NCI-H187 (cell line): Measurements from ENCODE around the gene PVALB.

ENCODE experiments used
- DNase-seq, 2 experiments: peaks; one replicate each; lab custom pipeline; 2025; lab: John Stamatoyannopoulos, UW

Gene PVALB

GRCh38 chr22:36772451-36772850, 44.4 kb downstream of the PVALB start:
- DNase-seq, result no peak

- no peak for DNase-seq
Observed at GRCh38 chr22:36771356-36772063, 45.3 kb downstream of the PVALB start.

GRCh38 chr22:36770513-36771231, 46.2 kb downstream of the PVALB start:
- no peak for DNase-seq

DNA sequence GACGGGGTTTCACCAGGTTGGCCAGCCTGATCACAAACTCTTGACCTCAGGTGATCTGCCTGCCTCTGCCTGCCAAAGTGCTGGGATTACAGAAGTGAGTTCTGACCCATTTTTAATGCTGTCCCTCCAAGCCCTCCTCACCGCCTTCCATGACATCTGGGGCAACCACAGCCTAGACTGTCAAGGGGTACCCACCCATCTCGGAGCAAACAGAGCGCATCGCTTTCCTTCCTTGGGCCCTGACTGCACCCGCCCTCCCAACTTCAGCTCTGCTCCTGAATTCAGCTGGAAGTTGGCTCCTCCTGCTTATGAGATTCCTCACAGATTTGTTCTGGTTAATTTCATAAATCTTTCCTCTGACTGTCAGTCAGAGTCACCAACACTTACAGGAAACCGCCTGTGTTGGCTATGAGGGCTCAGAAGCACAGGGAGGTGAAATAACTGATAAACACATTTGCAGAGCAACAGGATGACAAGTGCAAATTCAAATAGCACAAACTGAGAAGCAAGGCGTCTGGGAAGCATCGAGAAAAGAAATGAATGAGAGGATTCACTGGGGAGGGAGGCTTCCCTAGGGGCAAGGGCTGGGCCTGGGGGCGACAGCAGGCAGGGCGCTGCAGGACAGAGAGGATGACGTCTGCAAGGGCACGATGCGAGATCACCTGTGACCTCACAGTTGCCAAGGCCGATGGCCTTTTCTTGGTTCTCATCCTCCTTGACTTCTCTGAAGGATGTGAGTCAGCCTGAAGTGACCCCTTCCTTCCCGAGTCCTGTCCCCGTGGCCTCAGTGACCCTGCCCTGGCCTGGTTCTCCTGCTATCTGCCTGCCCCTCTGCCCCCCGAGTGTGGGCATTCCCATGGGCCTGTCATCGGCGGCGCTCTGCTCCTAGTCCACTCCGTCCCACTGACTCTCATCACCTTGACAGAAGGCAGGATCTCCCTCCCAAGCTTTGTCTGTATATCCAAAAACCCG, 47.0 kb downstream of the PVALB start:
- no peak for DNase-seq

GRCh38 chr22:36768616-36769015, 48.2 kb downstream of the PVALB start:
- DNase-seq, result no peak

DNA sequence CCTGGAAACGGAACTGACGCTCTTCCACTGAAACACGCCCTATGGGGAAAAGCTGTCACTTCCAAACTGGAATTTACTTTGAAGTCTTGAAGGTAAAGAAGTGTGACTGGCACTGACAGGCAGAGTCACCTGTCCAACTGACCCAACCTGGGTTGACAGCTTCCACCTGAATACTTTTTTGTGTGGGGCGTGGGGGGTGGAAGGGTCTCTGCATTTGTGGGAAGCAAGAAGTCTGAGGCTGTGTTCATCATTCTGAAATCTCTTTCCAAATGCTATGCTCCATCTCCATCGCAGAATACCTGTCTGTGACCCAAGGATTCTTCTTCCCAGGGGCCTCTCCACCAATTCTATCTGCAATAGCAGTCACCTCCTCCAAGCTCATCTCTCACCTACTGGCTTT, 48.7 kb downstream of the PVALB start:
- no peak for DNase-seq

DNA sequence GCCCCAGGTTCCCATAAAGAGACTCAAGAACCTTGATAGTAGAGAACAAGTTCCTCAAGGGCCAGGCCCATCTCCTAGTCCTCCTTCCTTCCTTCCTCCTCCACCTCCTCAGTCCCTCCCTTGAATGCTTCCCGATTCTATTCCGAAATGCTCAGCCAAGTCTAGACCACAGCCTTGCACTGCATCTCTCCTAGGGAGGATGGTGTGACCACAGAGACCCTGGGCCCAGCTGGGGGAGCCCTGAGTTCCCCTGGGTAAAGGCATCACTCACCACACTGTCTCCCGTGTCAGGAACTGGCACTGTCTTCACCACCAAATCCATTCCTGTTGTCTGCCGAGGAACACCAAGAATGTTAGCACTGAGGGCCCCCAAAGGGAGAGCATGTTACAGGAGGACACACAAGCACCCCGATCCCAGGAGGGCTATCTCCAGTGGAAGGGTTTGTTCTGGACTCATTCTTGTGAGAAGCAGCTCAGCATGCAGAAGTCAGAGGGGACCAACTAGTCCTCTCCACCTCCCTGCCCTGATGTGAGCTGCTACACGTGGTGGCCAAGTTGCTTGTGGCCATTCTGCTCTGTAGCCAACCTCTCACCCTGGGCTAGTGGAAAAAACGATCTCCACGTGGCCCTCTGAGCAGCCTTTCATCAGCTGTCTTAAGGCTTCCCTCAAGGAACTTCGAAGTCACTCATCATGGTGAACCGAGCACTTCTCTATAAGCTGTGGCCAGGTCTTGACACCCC, 49.6 kb downstream of the PVALB start:
- DNase-seq, result no peak

- DNase-seq, result no peak
Observed at GRCh38 chr22:36765943-36766450, 50.8 kb downstream of the PVALB start.

GRCh38 chr22:36765131-36765942, 51.5 kb downstream of the PVALB start:
- no peak for DNase-seq

- no peak for DNase-seq
Observed at GRCh38 chr22:36764641-36765040, 52.2 kb downstream of the PVALB start.

DNA sequence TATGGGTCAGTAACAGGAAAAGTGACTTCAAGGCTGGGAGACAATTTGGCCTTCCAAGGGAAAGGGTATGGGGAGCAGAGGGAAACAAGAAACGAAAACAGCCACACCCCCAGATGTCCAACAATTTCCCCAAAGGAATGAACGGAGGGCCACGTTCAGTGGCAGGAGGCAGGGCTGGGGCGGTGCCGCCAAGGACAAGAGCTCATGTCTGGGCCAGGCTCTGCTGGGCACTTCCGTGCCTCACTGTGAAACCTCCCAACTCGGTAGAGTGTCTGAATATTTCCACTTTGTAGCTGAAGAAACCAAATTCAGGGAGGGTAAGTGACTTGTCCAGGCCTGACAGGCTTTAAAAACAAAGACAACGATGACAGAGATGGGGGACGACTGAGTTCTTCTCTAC, 52.8 kb downstream of the PVALB start:
- no peak for DNase-seq

DNA sequence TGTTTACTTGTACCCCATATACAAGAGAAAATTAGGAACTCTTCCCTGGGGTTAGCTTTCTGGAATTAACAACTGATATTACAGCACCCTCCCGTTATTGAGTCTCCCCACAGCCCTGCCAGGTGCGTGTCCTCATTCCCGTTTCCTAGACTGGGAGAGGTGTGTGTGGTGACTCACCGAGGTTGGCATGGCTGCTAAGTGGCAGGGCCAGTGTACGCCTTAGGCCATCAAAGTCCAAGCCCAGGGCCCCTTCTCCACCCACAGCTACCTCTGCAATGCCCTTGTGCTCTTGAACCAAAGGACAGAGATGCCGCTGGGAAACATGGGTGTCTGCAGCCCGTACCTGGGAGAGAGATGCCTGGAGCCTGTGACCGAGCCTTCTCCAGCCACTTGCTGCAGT, 53.3 kb downstream of the PVALB start:
- DNase-seq, result no peak

DNA sequence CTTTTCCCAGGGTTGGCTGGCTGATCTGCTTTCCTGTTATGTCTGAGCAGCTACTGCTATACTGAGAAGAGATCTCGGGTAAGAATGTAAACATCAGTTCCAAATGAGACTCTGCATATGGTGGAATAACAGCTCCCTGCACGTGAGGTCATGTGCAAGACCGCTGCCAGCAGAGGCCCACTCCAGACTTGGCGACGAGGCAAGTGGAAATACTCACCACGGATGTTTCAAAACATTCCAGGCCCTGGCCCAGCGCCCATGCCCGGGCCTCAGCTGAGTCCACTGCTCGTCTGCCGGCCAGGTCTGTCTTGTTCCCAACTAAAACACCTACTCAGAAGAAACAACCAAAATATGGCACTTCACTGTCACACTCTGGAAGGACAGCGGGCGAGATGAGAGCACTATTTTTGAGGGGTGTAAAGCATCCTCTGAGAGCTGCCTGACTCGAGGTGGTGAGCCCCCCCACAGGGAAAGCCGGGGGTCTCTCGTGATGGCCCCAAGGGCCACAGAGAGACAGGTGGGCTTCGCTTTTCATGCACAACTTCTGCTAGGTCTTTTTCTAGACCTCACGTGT, 54.1 kb downstream of the PVALB start:
- no peak for DNase-seq

GRCh38 chr22:36761553-36762240, 55.1 kb downstream of the PVALB start:
- DNase-seq, result no peak

DNA sequence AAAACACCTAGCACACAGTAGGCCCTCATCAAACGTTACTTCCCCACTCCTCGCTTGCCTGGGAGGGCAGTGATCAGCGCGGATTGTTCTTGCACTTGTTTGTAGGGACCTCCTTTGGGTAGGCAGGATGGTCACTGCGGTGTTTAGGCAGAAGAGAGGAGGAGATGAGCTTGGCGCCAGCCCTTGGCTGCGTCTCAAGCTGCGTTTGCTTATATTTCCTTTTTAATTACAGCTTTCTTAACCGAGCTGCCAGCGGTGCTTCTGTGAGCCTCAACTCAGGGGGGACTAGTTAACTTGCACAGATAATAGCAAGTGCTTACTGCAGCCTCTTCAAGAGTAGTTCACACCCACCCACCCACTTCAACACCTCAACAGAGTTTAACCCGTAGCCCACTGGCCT, 56.0 kb downstream of the PVALB start:
- no peak for DNase-seq

- no peak for DNase-seq
Observed at GRCh38 chr22:36759481-36760159, 57.2 kb downstream of the PVALB start.

GRCh38 chr22:36758792-36759271, 58.0 kb downstream of the PVALB start:
- DNase-seq, result no peak

DNA sequence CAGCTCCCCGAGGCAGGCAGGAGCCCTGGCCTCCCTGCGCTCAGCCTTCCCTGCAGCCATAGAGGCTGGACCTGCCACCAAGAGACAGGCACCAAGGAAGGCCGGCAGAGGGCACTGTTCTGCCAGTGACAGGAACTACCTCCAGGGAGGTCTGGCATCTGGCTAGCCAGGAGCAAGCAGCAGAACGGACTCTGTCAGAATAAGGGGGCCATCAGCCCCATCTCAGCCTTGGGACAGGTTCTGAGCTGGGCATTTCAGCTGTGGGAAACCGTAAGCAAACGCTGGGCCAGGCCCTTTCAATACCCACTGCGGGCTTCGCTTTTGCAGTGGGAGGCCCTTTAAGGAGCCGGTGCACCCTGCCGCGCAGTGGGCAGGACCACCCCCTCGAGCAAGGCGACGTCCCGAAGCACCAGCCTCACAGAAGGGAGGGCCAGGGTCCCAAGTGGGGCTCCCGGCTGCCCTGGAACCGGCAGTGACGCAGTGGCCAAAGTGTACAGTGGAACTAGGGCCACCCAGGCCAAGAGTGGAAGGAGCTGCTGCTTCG, 59.1 kb downstream of the PVALB start:
- DNase-seq, result peak in 1 of 2 experiments; percentile 23
